Activated CD8-positive, alpha-beta memory T cell treated with anti-CD3 and anti-CD28 coated beads, Interleukin-2, amount 50 U/mL, for 24 hours (primary cell): Measurements from ENCODE around the gene COL8A2.

Experiments used
- DNase-seq: peaks from one replicate; pipeline ENCODE4 v3.0.0-alpha.2; 2020; ENCODE audit errors: extremely low read depth

COL8A2 gene

GRCh38 chr1:36091698-36092097 is 33.3 kb downstream of the COL8A2 start:
- no peak for DNase-seq

GRCh38 chr1:36091141-36091540 is 33.9 kb downstream of the COL8A2 start:
- DNase-seq = no peak

GRCh38 chr1:36089393-36090121 is 35.5 kb downstream of the COL8A2 start:
- DNase-seq = no peak

- peak; percentile 73 for DNase-seq
These were observed 36.2 kb downstream of the COL8A2 start, which contains the start of gene ADPRS for GRCh38 chr1:36088577-36089392. Gene ADPRS, plus strand, starts transcription at chr1:36088892. Its CDS starts 13 bp downstream, at chr1:36088905.

GRCh38 chr1:36088265-36088576 is 36.8 kb downstream of the COL8A2 start:
- no peak for DNase-seq

GRCh38 chr1:36087233-36088123 is 37.5 kb downstream of the COL8A2 start:
- DNase-seq = no peak

GRCh38 chr1:36086529-36087232 is 38.3 kb downstream of the COL8A2 start:
- no peak for DNase-seq

GRCh38 chr1:36085686-36086526 is 39.1 kb downstream of the COL8A2 start:
- no peak for DNase-seq

GRCh38 chr1:36085126-36085525 is 39.9 kb downstream of the COL8A2 start:
- no peak for DNase-seq

- no peak for DNase-seq
These were observed 40.4 kb downstream of the COL8A2 start for GRCh38 chr1:36084497-36085115.

GRCh38 chr1:36083635-36084496 is 41.2 kb downstream of the COL8A2 start, which contains the start of gene TEKT2:
Gene TEKT2, plus strand, starts transcription at chr1:36084094. Its CDS starts 828 bp downstream, at chr1:36084922.
- DNase-seq = no peak

GRCh38 chr1:36083219-36083618 is 41.8 kb downstream of the COL8A2 start:
- DNase-seq = no peak

- DNase-seq = no peak
These were observed 43.0 kb downstream of the COL8A2 start for GRCh38 chr1:36081926-36082485.

- DNase-seq = no peak
These were observed 44.2 kb downstream of the COL8A2 start for GRCh38 chr1:36080801-36081200.

GRCh38 chr1:36080236-36080635 is 44.8 kb downstream of the COL8A2 start:
- DNase-seq = no peak

GRCh38 chr1:36076979-36077573 is 47.9 kb downstream of the COL8A2 start:
- DNase-seq = no peak

GRCh38 chr1:36070349-36070748 is 54.7 kb downstream of the COL8A2 start:
- no peak for DNase-seq

- DNase-seq = no peak
These were observed 56.2 kb downstream of the COL8A2 start for GRCh38 chr1:36068866-36069265.
